Activated effector memory CD4-positive, alpha-beta T cell treated with Interleukin-2 at 50 U/mL for 16 hours (primary cell): ENCODE data around the gene DTX1.

Source experiments
- DNase-seq: peaks from one replicate; pipeline ENCODE4 v3.0.0-alpha.2; 2020

DTX1 gene

GRCh38 chr12:113118142-113118541 lies 61.6 kb downstream of the DTX1 start:
- DNase-seq, result no peak

- no peak for DNase-seq
Observed at GRCh38 chr12:113119980-113120669, 63.6 kb downstream of the DTX1 start.

GRCh38 chr12:113120670-113121370 lies 64.3 kb downstream of the DTX1 start:
- no peak for DNase-seq

GRCh38 chr12:113127791-113128199 lies 71.3 kb downstream of the DTX1 start:
- DNase-seq, result no peak

GRCh38 chr12:113128802-113129663 lies 72.5 kb downstream of the DTX1 start:
- no peak for DNase-seq

- DNase-seq, result no peak
Observed at GRCh38 chr12:113129664-113130456, 73.3 kb downstream of the DTX1 start.

- no peak for DNase-seq
Observed at GRCh38 chr12:113130457-113131135, 74.1 kb downstream of the DTX1 start.

- DNase-seq, result no peak
Observed at GRCh38 chr12:113131556-113131955, 75.0 kb downstream of the DTX1 start.

GRCh38 chr12:113133036-113133435 lies 76.5 kb downstream of the DTX1 start:
- DNase-seq, result no peak

GRCh38 chr12:113133666-113134065 lies 77.1 kb downstream of the DTX1 start:
- no peak for DNase-seq

GRCh38 chr12:113134071-113134470 lies 77.5 kb downstream of the DTX1 start:
- DNase-seq, result no peak

- no peak for DNase-seq
Observed at GRCh38 chr12:113134521-113134951, 78.0 kb downstream of the DTX1 start.

GRCh38 chr12:113135178-113136127 lies 78.9 kb downstream of the DTX1 start, which contains the start of gene RASAL1:
Gene RASAL1, minus strand, starts transcription at chr12:113135761. Its CDS starts 299 bp downstream, at chr12:113135462.
- peak; percentile 42 for DNase-seq

- peak; percentile 6 for DNase-seq
Observed at GRCh38 chr12:113136128-113136989, 79.8 kb downstream of the DTX1 start.

GRCh38 chr12:113136990-113137511 lies 80.5 kb downstream of the DTX1 start:
- DNase-seq, result no peak

GRCh38 chr12:113137861-113138783 lies 81.6 kb downstream of the DTX1 start:
- no peak for DNase-seq

- DNase-seq, result no peak
Observed at GRCh38 chr12:113138826-113139225, 82.3 kb downstream of the DTX1 start.

- DNase-seq, result no peak
Observed at GRCh38 chr12:113140706-113141105, 84.2 kb downstream of the DTX1 start.
